ENCODE data around the gene PALD1. TPM values are rescaled to one million over a fixed set of nuclear protein-coding genes. Genes with fewer than 3 reads are reported as not detected.

The PALD1 gene
- total and polyA plus RNA-seq, 8 donors, result 2.2 to 15.1 (median 3.9) TPM

- no peak overlapping the region for H3K27ac ChIP-seq
- peaks cover 0 to 3% (median 0%) of the 10 kb centered on the region in 3 donors for H3K36me3 ChIP-seq
- TF ChIP-seq, protein P1, sequence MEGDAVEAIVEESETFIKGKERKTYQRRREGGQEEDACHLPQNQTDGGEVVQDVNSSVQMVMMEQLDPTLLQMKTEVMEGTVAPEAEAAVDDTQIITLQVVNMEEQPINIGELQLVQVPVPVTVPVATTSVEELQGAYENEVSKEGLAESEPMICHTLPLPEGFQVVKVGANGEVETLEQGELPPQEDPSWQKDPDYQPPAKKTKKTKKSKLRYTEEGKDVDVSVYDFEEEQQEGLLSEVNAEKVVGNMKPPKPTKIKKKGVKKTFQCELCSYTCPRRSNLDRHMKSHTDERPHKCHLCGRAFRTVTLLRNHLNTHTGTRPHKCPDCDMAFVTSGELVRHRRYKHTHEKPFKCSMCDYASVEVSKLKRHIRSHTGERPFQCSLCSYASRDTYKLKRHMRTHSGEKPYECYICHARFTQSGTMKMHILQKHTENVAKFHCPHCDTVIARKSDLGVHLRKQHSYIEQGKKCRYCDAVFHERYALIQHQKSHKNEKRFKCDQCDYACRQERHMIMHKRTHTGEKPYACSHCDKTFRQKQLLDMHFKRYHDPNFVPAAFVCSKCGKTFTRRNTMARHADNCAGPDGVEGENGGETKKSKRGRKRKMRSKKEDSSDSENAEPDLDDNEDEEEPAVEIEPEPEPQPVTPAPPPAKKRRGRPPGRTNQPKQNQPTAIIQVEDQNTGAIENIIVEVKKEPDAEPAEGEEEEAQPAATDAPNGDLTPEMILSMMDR (IDR thresholded peaks at IDR 0.05), result no peak
- 58 to 70% methylated on average over 8 of the region's 8 CpGs for WGBS, 2 donors
- no peaks in the 10 kb centered on the region for H3K4me1 ChIP-seq
- intact Hi-C loops (cut with DNase I), result loop anchor here in 1 of 3 donors (5.0 kb wide), 1 partner anchor 74 kb away; no protein-coding TSS in a partner anchor
- H3K27me3 ChIP-seq, result no peaks in the 10 kb centered on the region
- H3K9me3 ChIP-seq, result no peaks in the 10 kb centered on the region
- ATAC-seq (no peak), FAIRE-seq (no peak), DNase-seq (no peak)
- H3K4me3 ChIP-seq, result no peak overlapping the region
Measured at GRCh38 chr10:70536196-70536861, 57.8 kb downstream of the PALD1 start.

GRCh38 chr10:70537398-70538194 is 59.0 kb downstream of the PALD1 start:
- Histone ChIP-seq H3K27me3 (no peaks in the 10 kb centered on the region), H3K4me3 (no peak overlapping the region), H3K4me1 (no peaks in the 10 kb centered on the region), H3K36me3 (peaks cover 0 to 3% (median 0%) of the 10 kb centered on the region in 3 donors), H3K9me3 (no peaks in the 10 kb centered on the region), H3K27ac (no peak overlapping the region)
- ATAC-seq (peak in 3 of 4 donors; percentile 47 to 57 (median 49)), FAIRE-seq (no peak), DNase-seq (peak in 3 of 6 donors; percentile 28 to 73 (median 55))
- intact Hi-C loops (cut with DNase I), result loop anchor here in 1 of 3 donors (5.0 kb wide), 1 partner anchor 75 kb away; no protein-coding TSS in a partner anchor
- WGBS, 2 donors, result 43 to 52% methylated on average over 15 of the region's 15 CpGs
- TF ChIP-seq, protein P1 (IDR thresholded peaks at IDR 0.05), result no peak

- FAIRE-seq (no peak), ATAC-seq (peak in 1 of 4 donors; percentile 9), DNase-seq (peak in 1 of 6 donors; percentile 71)
- Histone ChIP-seq H3K4me3 (no peak overlapping the region), H3K4me1 (no peaks in the 10 kb centered on the region), H3K27ac (no peak overlapping the region), H3K9me3 (no peaks in the 10 kb centered on the region), H3K36me3 (peaks cover 0 to 3% (median 0%) of the 10 kb centered on the region in 3 donors), H3K27me3 (no peaks in the 10 kb centered on the region)
- TF ChIP-seq, protein P1 (IDR thresholded peaks at IDR 0.05), result no peak
- intact Hi-C loops (cut with DNase I), result loop anchor here in 1 of 3 donors (5.0 kb wide), 1 partner anchor 76 kb away; no protein-coding TSS in a partner anchor
- 56 to 74% methylated on average over 10 of the region's 10 CpGs for whole genome bisulfite sequencing, 2 donors
Measured at GRCh38 chr10:70538195-70538520, 59.6 kb downstream of the PALD1 start.

DNA sequence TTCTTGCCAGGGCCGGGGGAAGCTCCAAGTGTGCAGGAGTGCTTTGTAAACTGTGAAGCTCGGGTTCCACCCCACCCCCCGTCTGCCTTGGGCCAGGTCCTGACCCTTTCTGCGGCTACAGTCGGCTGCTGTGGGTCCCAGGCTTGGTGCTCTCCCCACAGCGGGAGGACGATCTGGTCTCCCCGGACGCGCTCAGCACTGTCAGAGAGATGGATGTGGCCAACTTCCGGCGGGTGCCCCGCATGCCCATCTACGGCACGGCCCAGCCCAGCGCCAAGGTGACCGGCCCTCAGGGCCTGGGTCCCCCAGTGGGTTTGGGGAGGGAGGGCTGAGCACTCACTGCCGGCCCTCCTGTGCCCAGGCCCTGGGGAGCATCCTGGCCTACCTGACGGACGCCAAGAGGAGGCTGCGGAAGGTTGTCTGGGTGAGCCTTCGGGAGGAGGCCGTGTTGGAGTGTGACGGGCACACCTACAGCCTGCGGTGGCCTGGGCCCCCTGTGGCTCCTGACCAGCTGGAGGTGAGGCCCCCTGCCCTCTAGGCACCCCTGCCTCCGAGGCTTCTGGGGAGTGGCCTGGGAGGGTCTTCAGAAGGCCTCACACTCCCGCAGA is 60.3 kb downstream of the PALD1 start:
- H3K36me3 ChIP-seq, result peaks cover 0 to 3% (median 0%) of the 10 kb centered on the region in 3 donors
- H3K9me3 ChIP-seq, result no peaks in the 10 kb centered on the region
- 90 to 91% methylated on average over 27 of the region's 27 CpGs for WGBS, 2 donors
- FAIRE-seq, result no peak
- intact Hi-C loops (cut with DNase I), result loop anchor here in 1 of 3 donors (5.0 kb wide), 1 partner anchor 77 kb away; no protein-coding TSS in a partner anchor
- no peaks in the 10 kb centered on the region for H3K4me1 ChIP-seq
- no peak overlapping the region for H3K4me3 ChIP-seq
- ATAC-seq, result no peak
- no peak overlapping the region for H3K27ac ChIP-seq
- TF ChIP-seq, protein P1 (IDR thresholded peaks at IDR 0.05), result no peak
- peak in 1 of 6 donors; percentile 66 for DNase-seq
- no peaks in the 10 kb centered on the region for H3K27me3 ChIP-seq
